SKM-1 treated with dmso at 0.1 percent for 144 hours (cell line): Measurements from ENCODE around the gene CFAP210.

Source experiments
- DNase-seq: peaks from one replicate; lab custom pipeline; 2025; ENCODE audit not compliant: unreplicated experiment; lab: John Stamatoyannopoulos, UW

Gene CFAP210

GRCh38 chr2:169676357-169676756, 17.8 kb downstream of the CFAP210 start:
- peak; percentile 21 for DNase-seq

GRCh38 chr2:169673921-169674320, 20.3 kb downstream of the CFAP210 start:
- no peak for DNase-seq

- no peak for DNase-seq
These were observed 21.1 kb downstream of the CFAP210 start for GRCh38 chr2:169673106-169673505.

- no peak for DNase-seq
These were observed 21.8 kb downstream of the CFAP210 start for GRCh38 chr2:169672406-169672805.

GRCh38 chr2:169670937-169671336, 23.3 kb downstream of the CFAP210 start:
- no peak for DNase-seq

- no peak for DNase-seq
These were observed 24.0 kb downstream of the CFAP210 start for GRCh38 chr2:169670215-169670651.

- DNase-seq = no peak
These were observed 26.6 kb downstream of the CFAP210 start for GRCh38 chr2:169667583-169667982.

GRCh38 chr2:169664978-169665930, 29.0 kb downstream of the CFAP210 start:
- DNase-seq = peak; percentile 70

- no peak for DNase-seq
These were observed 29.6 kb downstream of the CFAP210 start for GRCh38 chr2:169664600-169664977.

GRCh38 chr2:169663247-169663646, 31.0 kb downstream of the CFAP210 start:
- DNase-seq = no peak

- no peak for DNase-seq
These were observed 31.5 kb downstream of the CFAP210 start for GRCh38 chr2:169662744-169663143.

- DNase-seq = no peak
These were observed 32.9 kb downstream of the CFAP210 start for GRCh38 chr2:169661265-169661664.

GRCh38 chr2:169659320-169659719, 34.9 kb downstream of the CFAP210 start:
- DNase-seq = peak; percentile 62

- DNase-seq = no peak
These were observed 35.3 kb downstream of the CFAP210 start for GRCh38 chr2:169658877-169659276.

GRCh38 chr2:169656164-169656563, 38.0 kb downstream of the CFAP210 start:
- DNase-seq = no peak

- no peak for DNase-seq
These were observed 40.6 kb downstream of the CFAP210 start for GRCh38 chr2:169653636-169654035.

GRCh38 chr2:169649278-169649677, 44.9 kb downstream of the CFAP210 start:
- DNase-seq = no peak

GRCh38 chr2:169647496-169647895, 46.7 kb downstream of the CFAP210 start:
- DNase-seq = no peak

- no peak for DNase-seq
These were observed 50.0 kb downstream of the CFAP210 start for GRCh38 chr2:169644173-169644572.

- DNase-seq = no peak
These were observed 52.7 kb downstream of the CFAP210 start for GRCh38 chr2:169641464-169641863.

- no peak for DNase-seq
These were observed 54.1 kb downstream of the CFAP210 start for GRCh38 chr2:169640104-169640503.

- DNase-seq = no peak
These were observed 56.6 kb downstream of the CFAP210 start for GRCh38 chr2:169637620-169638019.
